ENCODE data around the gene LAMB1.
"Not testable (repeated sequence)": the region's sequence is repeated elsewhere in the genome, so short reads cannot be mapped to it uniquely, and the experiment has no call there.

Gene LAMB1

GRCh38 chr7:107926481-107926880 is 76.5 kb downstream of the LAMB1 start:
- Histone ChIP-seq H3K4me3 (replicated peaks; ENCODE audit: insufficient read depth, low read length) (no peak overlapping the region), H3K27ac (replicated peaks) (no peak overlapping the region), H3K27me3 (ENCODE audit: insufficient read depth, poor library complexity, severe bottlenecking) (no peaks in the 10 kb centered on the region)
- TF ChIP-seq GABPA (IDR thresholded peaks at IDR 0.05; ENCODE audit: low read depth) (no peak), REST (IDR thresholded peaks at IDR 0.05; ENCODE audit: insufficient replicate concordance, low read depth) (no peak), CTCF (IDR thresholded peaks at IDR 0.05; ENCODE audit: insufficient read depth, low read length) (no peak), POLR2AphosphoS5 (IDR thresholded peaks at IDR 0.05; ENCODE audit: low read depth) (no peak), SPI1 (IDR thresholded peaks at IDR 0.05; ENCODE audit: borderline replicate concordance, low read depth) (no peak)
- DNase-seq (ENCODE audit: low read depth in 1 of 2, low spot score in 1 of 2) = no peak

GRCh38 chr7:107924841-107925504 is 78.0 kb downstream of the LAMB1 start:
- Histone ChIP-seq H3K4me3 (replicated peaks; ENCODE audit: insufficient read depth, low read length) (no peak overlapping the region), H3K27me3 (ENCODE audit: insufficient read depth, poor library complexity, severe bottlenecking) (no peaks in the 10 kb centered on the region), H3K27ac (replicated peaks) (peak overlapping the region; percentile 24; the same call in 1 of the 2 replicates)
- TF ChIP-seq POLR2AphosphoS5 (IDR thresholded peaks at IDR 0.05; ENCODE audit: low read depth) (no peak), REST (IDR thresholded peaks at IDR 0.05; ENCODE audit: insufficient replicate concordance, low read depth) (no peak), GABPA (IDR thresholded peaks at IDR 0.05; ENCODE audit: low read depth) (no peak), SPI1 (IDR thresholded peaks at IDR 0.05; ENCODE audit: borderline replicate concordance, low read depth) (no peak), CTCF (IDR thresholded peaks at IDR 0.05; ENCODE audit: insufficient read depth, low read length) (no peak)
- DNase-seq (ENCODE audit: low read depth in 1 of 2, low spot score in 1 of 2) = peak in 1 of 2 experiments; percentile 63

- no peak for DNase-seq (ENCODE audit: low read depth in 1 of 2, low spot score in 1 of 2)
- Histone ChIP-seq H3K27ac (replicated peaks) (no peak overlapping the region), H3K4me3 (replicated peaks; ENCODE audit: insufficient read depth, low read length) (no peak overlapping the region), H3K27me3 (ENCODE audit: insufficient read depth, poor library complexity, severe bottlenecking) (no peaks in the 10 kb centered on the region)
- no peak for TF ChIP-seq POLR2AphosphoS5 (IDR thresholded peaks at IDR 0.05; ENCODE audit: low read depth)
- TF ChIP-seq CTCF (IDR thresholded peaks at IDR 0.05; ENCODE audit: insufficient read depth, low read length) = no peak
- TF ChIP-seq REST (IDR thresholded peaks at IDR 0.05; ENCODE audit: insufficient replicate concordance, low read depth) = no peak
- no peak for TF ChIP-seq GABPA (IDR thresholded peaks at IDR 0.05; ENCODE audit: low read depth)
- no peak for TF ChIP-seq SPI1 (IDR thresholded peaks at IDR 0.05; ENCODE audit: borderline replicate concordance, low read depth)
Observed at GRCh38 chr7:107922886-107923285, 80.1 kb downstream of the LAMB1 start.

DNA sequence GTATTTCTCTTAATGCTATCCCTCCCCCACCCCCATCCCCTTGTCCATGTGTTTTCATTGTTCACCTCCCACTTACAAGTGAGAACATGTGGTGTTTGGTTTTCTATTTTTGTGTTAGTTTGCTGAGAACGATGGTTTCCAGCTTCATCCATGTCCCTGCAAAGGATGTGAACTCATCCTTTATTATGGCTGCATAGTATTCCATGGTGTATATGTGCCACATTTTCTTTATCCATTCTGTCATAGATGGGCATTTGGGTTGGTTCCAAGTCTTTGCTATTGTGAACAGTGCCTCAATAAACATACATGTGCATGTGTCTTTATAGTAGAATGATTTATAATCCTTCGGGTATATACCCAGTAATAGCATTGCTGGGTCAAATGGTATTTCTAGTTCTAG is 81.1 kb downstream of the LAMB1 start:
- DNase-seq (ENCODE audit: low read depth in 1 of 2, low spot score in 1 of 2); H3K27me3 ChIP-seq (ENCODE audit: insufficient read depth, poor library complexity, severe bottlenecking); H3K4me3 ChIP-seq (replicated peaks; ENCODE audit: insufficient read depth, low read length); H3K27ac ChIP-seq (replicated peaks): not testable (repeated sequence)

All from HL-60 (cell line).